PC-9 (cell line): Measurements from ENCODE around the gene MOB3A. TPM values are rescaled to one million over a fixed set of nuclear protein-coding genes. Genes with fewer than 3 reads are reported as not detected.

ENCODE experiments used
- BruUV-seq: library from RNA; stranded (reverse); fragments of 400-500 nt; replicated peaks from 2 replicates; lab custom pipeline; 2021; lab: Mats Ljungman, UMichigan
- CTCF ChIA-PET: fragments of 300-600 bp; sonication (Branson Sonifier 250); formaldehyde crosslinking; loops from one replicate; lab custom pipeline; 2022; ENCODE audit warnings: antibody characterized with exemption; lab: Charles Lee
- POLR2A ChIA-PET: fragments of 300-600 bp; sonication (Branson Sonifier 250); formaldehyde crosslinking; loops from one replicate; lab custom pipeline; 2022; ENCODE audit warnings: antibody characterized with exemption; ENCODE audit not compliant: unreplicated experiment; lab: Charles Lee
- DNase-seq, 2 experiments: peaks; one replicate each; pipeline versions ENCODE4 v3.0.0 to v3.0.0-alpha.2; 2015 to 2022; ENCODE audit warnings: mixed read lengths in 1 of 2
- H2AFZ ChIP-seq: fragments of 200-600 bp; sonication (generic); 2 replicates; pipeline ENCODE4 v1.8.1; 2017; ENCODE audit warnings: antibody characterized with exemption
- H3F3A ChIP-seq: fragments of 200-600 bp; sonication (generic); 2 replicates; pipeline ENCODE4 v1.8.1; 2017; ENCODE audit warnings: antibody characterized with exemption, mild to moderate bottlenecking, low read depth; ENCODE audit not compliant: insufficient read depth
- H3K27ac ChIP-seq: fragments of 200-600 bp; sonication (generic); 2 replicates; pipeline ENCODE4 v1.6.1; 2016; ENCODE audit warnings: mixed run types
- H3K27me3 ChIP-seq: fragments of 200-600 bp; sonication (generic); 2 replicates; pipeline ENCODE4 v1.6.1; 2016; ENCODE audit warnings: low read depth, mixed run types; ENCODE audit not compliant: insufficient read depth
- H3K36me3 ChIP-seq: fragments of 200-600 bp; sonication (generic); 2 replicates; pipeline ENCODE4 v1.6.1; 2016; ENCODE audit warnings: low read depth, mixed run types
- H3K4me1 ChIP-seq: fragments of 200-600 bp; sonication (generic); replicated peaks from 2 replicates; pipeline ENCODE4 v1.6.1; 2016; ENCODE audit warnings: mixed run types; ENCODE audit not compliant: insufficient read depth
- H3K4me2 ChIP-seq: fragments of 200-600 bp; sonication (generic); 2 replicates; pipeline ENCODE4 v1.6.1; 2017; ENCODE audit warnings: mixed run types
- H3K4me3 ChIP-seq: fragments of 200-600 bp; sonication (generic); 2 replicates; pipeline ENCODE4 v1.6.1; 2016; ENCODE audit warnings: mixed run types
- H3K79me2 ChIP-seq: fragments of 200-600 bp; sonication (generic); 2 replicates; pipeline ENCODE4 v1.6.1; 2017; ENCODE audit warnings: low read depth, mixed run types
- H3K9me2 ChIP-seq: fragments of 200-600 bp; sonication (generic); 2 replicates; pipeline ENCODE4 v1.8.1; 2017; ENCODE audit warnings: mild to moderate bottlenecking; ENCODE audit not compliant: insufficient read depth
- H3K9me3 ChIP-seq: fragments of 200-600 bp; sonication (generic); 2 replicates; pipeline ENCODE4 v1.8.1; 2016; ENCODE audit warnings: low read depth; ENCODE audit not compliant: insufficient read depth
- H4K20me1 ChIP-seq: fragments of 200-600 bp; sonication (generic); 2 replicates; pipeline ENCODE4 v1.8.1; 2017; ENCODE audit not compliant: insufficient read depth
- CTCF ChIP-seq: fragments of 200-600 bp; sonication (generic); conservative IDR thresholded peaks from 2 replicates; pipeline ENCODE4 v1.6.1; 2017; ENCODE audit warnings: mixed run types, antibody characterized with exemption, mild to moderate bottlenecking, moderate library complexity
- EZH2 ChIP-seq: fragments of 200-600 bp; sonication (generic); IDR thresholded peaks from 2 replicates; pipeline ENCODE4 v1.8.0; 2017; ENCODE audit warnings: antibody characterized with exemption, low read depth
- intact Hi-C: fragments of 100-400 bp; cut with micrococcal nuclease; formaldehyde crosslinking; loops from one replicate; pipeline ENCODE4 v1.10.0; 2022; ENCODE audit not compliant: unreplicated experiment
- total RNA-seq: library from RNA; stranded (reverse); gene quantifications from 2 replicates; pipeline ENCODE4 v1.2.3, GENCODE V29; 2021

Gene MOB3A
- total RNA-seq, 1 experiment from 2014 or later, result 28.9 TPM

GRCh38 chr19:2021453-2022140, 74.5 kb downstream of the MOB3A start:
- no peak overlapping the region for H3K27ac ChIP-seq
- ChIA-PET POLR2A (interaction anchor here (0.6 kb wide), 1 partner anchor 133 kb away, joined by 3 read pairs; no protein-coding TSS in a partner anchor), CTCF (interaction anchor here (0.6 kb wide), 1 partner anchor 112 kb away, joined by 3 read pairs; no protein-coding TSS in a partner anchor)

More at GRCh38 chr19:2021453-2022140, 74.5 kb downstream of the MOB3A start:
- Histone ChIP-seq H3F3A (no peaks in the 10 kb centered on the region), H4K20me1 (no peaks in the 10 kb centered on the region), H3K4me2 (no peak overlapping the region), H3K9me2 (no peaks in the 10 kb centered on the region), H3K4me3 (no peak overlapping the region), H3K27me3 (no peaks in the 10 kb centered on the region), H3K79me2 (no peaks in the 10 kb centered on the region), H3K9me3 (no peaks in the 10 kb centered on the region), H3K36me3 (no peaks in the 10 kb centered on the region), H2AFZ (no peak overlapping the region), H3K4me1 (no peaks in the 10 kb centered on the region)
- intact Hi-C loops, result no loop called here
- no peak for DNase-seq
- TF ChIP-seq EZH2 (no peak), CTCF (no peak)
- BruUV-seq, result no TSS peak

Other genes with a start within 250 kb of the MOB3A start
- 25.6 and 25.8 TPM in 2 replicates for gene REXO1, start 247.8 kb downstream of the MOB3A start, total RNA-seq
- 26.7 and 41.2 TPM in 2 replicates for gene KLF16, start 232.7 kb downstream of the MOB3A start, total RNA-seq
- 33.0 and 35.9 TPM in 2 replicates for gene ABHD17A, start 210.8 kb downstream of the MOB3A start, total RNA-seq
- 7.8 and 10.1 TPM in 2 replicates for gene ADAT3, start 190.9 kb downstream of the MOB3A start, total RNA-seq
- gene SCAMP4, start 190.9 kb downstream of the MOB3A start, total RNA-seq, result 61.7 and 69.8 TPM in 2 replicates
- gene CSNK1G2, start 155.2 kb downstream of the MOB3A start, total RNA-seq, result 58.2 and 58.3 TPM in 2 replicates
- gene BTBD2, start 80.6 kb downstream of the MOB3A start, total RNA-seq, result 79.2 and 81.0 TPM in 2 replicates
- 132 and 166 TPM in 2 replicates for gene MKNK2, start 45.1 kb downstream of the MOB3A start, total RNA-seq
- gene IZUMO4, start 589 bp upstream of the MOB3A start, total RNA-seq, result 1.5 and 2.4 TPM in 2 replicates
- gene AP3D1, start 55.2 kb upstream of the MOB3A start, total RNA-seq, result 75.5 and 87.2 TPM in 2 replicates
- gene DOT1L, start 67.6 kb upstream of the MOB3A start, total RNA-seq, result 16.0 and 23.9 TPM in 2 replicates
- gene PLEKHJ1, start 140.0 kb upstream of the MOB3A start, total RNA-seq, result 38.6 and 45.9 TPM in 2 replicates
- gene SF3A2, start 140.5 kb upstream of the MOB3A start, total RNA-seq, result 73.5 and 83.0 TPM in 2 replicates
- 6.9 and 8.1 TPM in 2 replicates for gene AMH, start 153.0 kb upstream of the MOB3A start, total RNA-seq
- gene JSRP1, start 160.1 kb upstream of the MOB3A start, total RNA-seq, result 1.1 and 1.4 TPM in 2 replicates
- not detected in 2 replicates for gene PEAK3, start 185.8 kb upstream of the MOB3A start, total RNA-seq
- gene LINGO3, start 211.8 kb upstream of the MOB3A start, total RNA-seq, result 0.18 TPM in 1 of 2 replicates, not detected in the other
- gene LSM7, start 232.3 kb upstream of the MOB3A start, total RNA-seq, result 80.2 and 83.4 TPM in 2 replicates
- 49.6 and 64.1 TPM in 2 replicates for gene SPPL2B, start 232.4 kb upstream of the MOB3A start, total RNA-seq